Measurements from ENCODE around the gene SMIM17. TPM values are rescaled to one million over a fixed set of nuclear protein-coding genes. Genes with fewer than 3 reads are reported as not detected.

Gene SMIM17
- total and polyA plus RNA-seq, 7 donors: 0.10 to 0.21 TPM; not detected in 5

DNA sequence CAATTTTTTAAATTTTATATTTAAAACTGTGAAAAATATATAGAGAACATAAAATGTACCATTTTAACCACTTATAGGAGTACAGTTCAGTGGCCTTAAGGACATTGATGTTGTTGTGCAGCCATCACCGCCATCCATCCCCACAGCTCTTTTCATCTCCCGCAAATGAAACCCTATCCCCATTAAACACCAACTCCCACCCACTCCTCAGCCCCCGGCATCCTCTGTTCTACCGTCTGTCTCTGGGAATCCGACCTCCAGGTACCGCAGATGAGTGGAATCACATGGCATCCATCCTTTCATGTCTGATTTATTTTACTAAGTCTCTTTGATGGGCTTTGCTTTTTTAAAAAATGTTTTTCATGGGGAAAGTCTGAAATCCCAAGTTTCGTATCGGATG is 23.8 kb upstream of the SMIM17 start:
- WGBS, 3 donors: 52 to 66% (median 62%) methylated on average over 8 of the region's 8 CpGs
- H3K4me1 ChIP-seq: no peaks in the 10 kb centered on the region
- DNase-seq (no peak), ATAC-seq (no peak)
- no peak overlapping the region for H3K4me3 ChIP-seq
- H3K36me3 ChIP-seq (ENCODE audit: insufficient read depth in 1 of 2, low read depth in 1 of 2): peaks cover 0 to 28% of the 10 kb centered on the region in 2 donors
- no peak overlapping the region for H3K27ac ChIP-seq
- intact Hi-C loops (cut with DNase I): no loop called here
- TF ChIP-seq, protein P1, sequence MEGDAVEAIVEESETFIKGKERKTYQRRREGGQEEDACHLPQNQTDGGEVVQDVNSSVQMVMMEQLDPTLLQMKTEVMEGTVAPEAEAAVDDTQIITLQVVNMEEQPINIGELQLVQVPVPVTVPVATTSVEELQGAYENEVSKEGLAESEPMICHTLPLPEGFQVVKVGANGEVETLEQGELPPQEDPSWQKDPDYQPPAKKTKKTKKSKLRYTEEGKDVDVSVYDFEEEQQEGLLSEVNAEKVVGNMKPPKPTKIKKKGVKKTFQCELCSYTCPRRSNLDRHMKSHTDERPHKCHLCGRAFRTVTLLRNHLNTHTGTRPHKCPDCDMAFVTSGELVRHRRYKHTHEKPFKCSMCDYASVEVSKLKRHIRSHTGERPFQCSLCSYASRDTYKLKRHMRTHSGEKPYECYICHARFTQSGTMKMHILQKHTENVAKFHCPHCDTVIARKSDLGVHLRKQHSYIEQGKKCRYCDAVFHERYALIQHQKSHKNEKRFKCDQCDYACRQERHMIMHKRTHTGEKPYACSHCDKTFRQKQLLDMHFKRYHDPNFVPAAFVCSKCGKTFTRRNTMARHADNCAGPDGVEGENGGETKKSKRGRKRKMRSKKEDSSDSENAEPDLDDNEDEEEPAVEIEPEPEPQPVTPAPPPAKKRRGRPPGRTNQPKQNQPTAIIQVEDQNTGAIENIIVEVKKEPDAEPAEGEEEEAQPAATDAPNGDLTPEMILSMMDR (IDR thresholded peaks at IDR 0.05): no peak
- H3K27me3 ChIP-seq (ENCODE audit: insufficient read depth in 3 of 3, low read length in 2 of 3): no peaks in the 10 kb centered on the region
- peaks cover 57% of the 10 kb centered on the region for H3K9me3 ChIP-seq

DNA sequence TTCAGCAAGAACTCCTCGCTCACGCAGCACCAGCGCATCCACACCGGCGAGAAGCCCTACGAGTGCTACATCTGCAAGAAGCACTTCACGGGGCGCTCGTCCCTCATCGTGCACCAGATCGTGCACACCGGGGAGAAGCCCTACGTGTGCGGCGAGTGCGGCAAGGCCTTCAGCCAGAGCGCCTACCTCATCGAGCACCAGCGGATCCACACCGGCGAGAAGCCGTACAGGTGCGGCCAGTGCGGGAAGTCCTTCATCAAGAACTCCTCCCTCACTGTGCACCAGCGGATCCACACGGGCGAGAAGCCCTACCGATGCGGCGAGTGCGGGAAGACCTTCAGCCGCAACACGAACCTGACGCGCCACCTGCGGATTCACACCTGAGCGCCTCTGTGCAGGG is 20.6 kb upstream of the SMIM17 start:
- Histone ChIP-seq H3K27me3 (ENCODE audit: insufficient read depth in 3 of 3, low read length in 2 of 3) (no peaks in the 10 kb centered on the region), H3K4me1 (no peaks in the 10 kb centered on the region), H3K9me3 (peaks cover 42% of the 10 kb centered on the region), H3K27ac (no peak overlapping the region), H3K36me3 (ENCODE audit: insufficient read depth in 1 of 2, low read depth in 1 of 2) (peaks cover 4 to 36% of the 10 kb centered on the region in 2 donors), H3K4me3 (no peak overlapping the region)
- TF ChIP-seq, protein P1 (IDR thresholded peaks at IDR 0.05): no peak
- intact Hi-C loops (cut with DNase I): no loop called here
- DNase-seq (no peak), ATAC-seq (no peak)
- WGBS, 3 donors: 92 to 96% (median 94%) methylated on average over 37 of the region's 37 CpGs

DNA sequence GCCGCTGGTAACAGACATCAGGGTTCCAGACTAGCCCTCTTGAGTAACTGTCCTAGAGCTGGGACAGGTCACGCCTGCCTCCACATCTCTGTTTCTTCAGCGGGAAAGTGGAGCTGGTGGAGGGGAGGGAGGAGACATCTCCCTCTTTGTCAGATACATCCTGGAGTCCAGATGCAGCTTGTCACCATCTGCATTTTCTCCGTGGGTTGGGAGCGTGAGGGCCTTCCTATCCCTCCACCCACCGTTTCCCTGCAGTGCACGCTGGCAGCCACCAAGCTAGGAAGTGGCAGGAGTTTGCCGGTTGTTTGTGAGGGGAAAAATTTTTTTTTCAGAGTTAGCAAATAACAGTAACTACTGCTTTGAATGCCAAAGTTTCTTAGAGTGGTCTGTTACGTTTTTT is 20.0 kb upstream of the SMIM17 start:
- ATAC-seq: no peak
- DNase-seq: no peak
- intact Hi-C loops (cut with DNase I): no loop called here
- no peaks in the 10 kb centered on the region for H3K27me3 ChIP-seq (ENCODE audit: insufficient read depth in 3 of 3, low read length in 2 of 3)
- TF ChIP-seq, protein P1 (IDR thresholded peaks at IDR 0.05): no peak
- peaks cover 4 to 36% of the 10 kb centered on the region in 2 donors for H3K36me3 ChIP-seq (ENCODE audit: insufficient read depth in 1 of 2, low read depth in 1 of 2)
- peaks cover 46% of the 10 kb centered on the region for H3K9me3 ChIP-seq
- WGBS, 3 donors: 81 to 93% (median 88%) methylated on average over 9 of the region's 9 CpGs
- no peaks in the 10 kb centered on the region for H3K4me1 ChIP-seq
- no peak overlapping the region for H3K4me3 ChIP-seq
- no peak overlapping the region for H3K27ac ChIP-seq

- H3K27ac ChIP-seq: no peak overlapping the region
- no peaks in the 10 kb centered on the region for H3K4me1 ChIP-seq
- ATAC-seq (no peak), DNase-seq (no peak)
- TF ChIP-seq, protein P1 (IDR thresholded peaks at IDR 0.05): no peak
- 91 to 92% (median 92%) methylated on average over 9 of the region's 9 CpGs for WGBS, 3 donors
- H3K4me3 ChIP-seq: no peak overlapping the region
- H3K36me3 ChIP-seq (ENCODE audit: insufficient read depth in 1 of 2, low read depth in 1 of 2): peaks cover 4 to 36% of the 10 kb centered on the region in 2 donors
- H3K9me3 ChIP-seq: peaks cover 49% of the 10 kb centered on the region
- intact Hi-C loops (cut with DNase I): no loop called here
- no peaks in the 10 kb centered on the region for H3K27me3 ChIP-seq (ENCODE audit: insufficient read depth in 3 of 3, low read length in 2 of 3)
Measured at GRCh38 chr19:56625708-56626107, 17.3 kb upstream of the SMIM17 start.

DNA sequence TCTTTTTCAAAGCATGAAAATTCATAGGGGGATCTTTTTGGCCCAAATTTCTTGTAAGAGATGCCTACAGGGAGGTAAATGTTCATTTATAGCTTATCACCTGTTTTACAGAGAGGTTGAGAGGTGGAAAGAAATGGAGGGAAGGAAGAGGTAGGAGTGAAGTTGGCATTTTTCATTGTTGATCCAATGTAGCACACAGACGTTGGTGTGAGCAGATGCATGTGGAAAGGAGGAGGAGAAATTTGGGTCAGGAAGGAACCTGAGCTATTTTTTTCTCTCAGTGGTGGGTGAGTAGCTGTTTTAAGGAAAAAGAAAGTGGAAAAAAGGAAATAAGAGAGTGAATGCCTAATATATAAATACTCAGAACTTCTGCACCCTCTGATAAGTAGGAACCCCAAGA is 9.9 kb upstream of the SMIM17 start:
- ATAC-seq: no peak
- no peak for DNase-seq
- intact Hi-C loops (cut with DNase I): no loop called here
- Histone ChIP-seq H3K9me3 (peaks cover 80% of the 10 kb centered on the region), H3K27ac (no peak overlapping the region), H3K4me3 (no peak overlapping the region), H3K27me3 (ENCODE audit: insufficient read depth in 3 of 3, low read length in 2 of 3) (no peaks in the 10 kb centered on the region), H3K36me3 (ENCODE audit: insufficient read depth in 1 of 2, low read depth in 1 of 2) (no peaks in the 10 kb centered on the region), H3K4me1 (no peaks in the 10 kb centered on the region)
- TF ChIP-seq, protein P1 (IDR thresholded peaks at IDR 0.05): no peak
- WGBS, 3 donors: 15 to 19% (median 16%) methylated on average over 1 of the region's 1 CpG
